Mucosa of gallbladder (tissue), 1 donor: Measurements from ENCODE around the gene KASH5. TPM values are rescaled to one million over a fixed set of nuclear protein-coding genes. Genes with fewer than 3 reads are reported as not detected.

ENCODE experiments used
- DNase-seq: peaks from one replicate; pipeline ENCODE4 v3.0.0-alpha.2; 2020; ENCODE audit warnings: low spot score
- total RNA-seq: library from RNA; stranded (reverse); gene quantifications from one replicate; pipeline ENCODE4 v1.2.1, GENCODE V29; 2021
- donor health status: DM: no; HTN: no; CAD: no.

KASH5 gene
- total RNA-seq, 1 donor from 2014 or later = not detected

DNA sequence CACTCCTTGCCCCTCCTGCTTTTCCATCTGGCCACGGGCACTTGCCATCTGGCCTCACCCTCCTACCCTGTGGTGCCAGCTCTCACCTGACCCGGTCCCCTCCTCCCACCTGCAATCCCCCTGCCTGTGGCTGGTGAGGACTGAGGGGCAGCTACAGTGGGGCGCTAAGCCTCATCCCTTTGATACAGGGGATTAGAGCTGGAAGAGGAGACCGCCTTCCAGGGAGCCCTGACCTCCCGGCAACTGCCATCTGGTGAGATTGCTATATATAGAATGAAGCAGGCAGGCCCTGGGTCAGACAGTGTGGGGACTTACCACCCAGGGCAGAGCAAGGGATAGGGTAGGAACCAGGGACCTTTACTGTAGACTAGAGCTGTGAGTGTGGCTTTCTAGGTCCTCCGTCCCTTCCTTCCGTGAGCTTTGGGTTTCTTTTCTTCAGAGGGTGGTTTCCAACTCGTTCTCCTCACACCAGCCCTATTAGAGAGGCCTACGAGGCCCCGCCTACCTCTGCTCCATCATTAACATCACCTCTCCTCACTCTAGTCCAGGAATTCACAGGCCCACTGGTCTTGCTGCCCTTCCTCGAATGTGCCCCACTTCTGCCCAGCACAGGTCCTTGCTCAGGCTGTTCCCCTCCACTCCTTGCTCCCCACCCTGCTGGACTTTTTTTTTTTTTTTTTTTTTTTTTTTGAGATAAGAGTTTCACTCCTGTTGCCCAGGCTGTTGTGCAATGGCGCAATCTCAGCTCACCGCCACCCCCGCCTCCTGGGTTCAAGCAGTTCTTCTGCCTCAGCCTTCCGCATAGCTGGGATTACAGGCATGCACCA is 7.7 kb downstream of the KASH5 start:
- DNase-seq = no peak

DNA sequence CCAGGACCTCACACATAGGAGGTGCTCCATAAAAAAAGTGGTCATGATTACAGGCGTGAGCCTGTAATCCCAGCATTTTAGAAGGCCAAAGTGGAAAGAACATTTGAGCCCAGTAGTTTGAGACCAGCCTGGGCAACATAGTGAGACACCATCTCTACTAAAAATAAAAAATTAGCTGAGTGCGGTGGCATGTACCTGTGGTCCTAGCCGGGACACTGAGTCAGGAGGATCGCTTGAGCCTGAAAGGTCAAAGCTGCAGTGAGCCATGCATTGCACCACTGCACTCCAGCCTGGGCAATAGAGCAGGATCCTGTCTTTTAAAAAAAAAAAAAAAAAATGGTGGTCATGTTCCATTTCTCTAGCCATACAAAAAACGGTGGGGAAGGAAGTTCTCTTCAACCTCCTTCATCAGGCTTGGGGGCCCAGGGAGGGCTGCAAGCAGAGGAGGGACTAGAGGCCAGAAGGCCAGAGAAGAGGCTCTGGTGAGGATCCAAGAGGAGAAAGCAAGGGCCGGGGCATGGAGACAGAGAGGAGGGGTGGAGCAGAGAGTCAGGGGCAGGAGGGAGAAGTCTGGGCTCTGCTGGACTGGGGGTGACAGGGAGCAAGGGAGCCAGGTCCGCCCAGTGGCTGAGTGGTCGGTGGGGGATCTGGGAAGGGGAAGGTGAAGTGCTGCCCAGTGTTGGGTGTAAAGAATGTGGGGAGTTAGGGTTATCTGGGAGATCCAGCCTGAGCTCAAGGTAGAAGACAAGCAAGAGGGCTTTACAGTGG is 8.9 kb downstream of the KASH5 start:
- DNase-seq = no peak

DNA sequence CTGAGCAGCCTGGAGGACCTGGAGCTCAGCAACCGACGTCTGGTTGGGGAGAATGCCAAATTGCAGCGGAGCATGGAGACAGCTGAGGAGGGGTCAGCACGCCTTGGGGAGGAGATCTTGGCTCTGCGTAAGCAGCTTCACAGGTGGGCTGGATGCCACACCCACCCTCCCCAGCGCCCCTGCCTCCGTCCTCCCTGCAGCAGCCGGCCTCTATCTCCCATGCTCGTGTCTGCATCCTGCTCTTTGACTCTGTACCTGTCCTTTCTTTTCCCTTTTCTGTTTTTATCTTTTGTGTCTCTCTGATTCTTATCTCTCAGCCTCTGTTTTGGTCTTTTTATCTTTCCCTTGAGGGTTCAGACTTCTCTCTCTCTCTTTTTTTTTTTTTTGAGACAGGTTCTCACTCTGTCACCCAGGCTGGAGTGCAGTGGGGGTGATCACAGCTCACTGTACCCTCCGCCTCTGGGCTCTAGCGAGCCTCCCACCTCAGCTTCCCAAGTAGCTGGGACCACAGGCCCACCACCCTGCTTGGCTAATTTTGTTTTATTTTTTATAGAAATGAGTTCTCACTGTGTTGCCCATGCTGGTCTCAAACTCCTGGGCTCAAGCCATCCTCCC is 10.1 kb downstream of the KASH5 start:
- DNase-seq = no peak

DNA sequence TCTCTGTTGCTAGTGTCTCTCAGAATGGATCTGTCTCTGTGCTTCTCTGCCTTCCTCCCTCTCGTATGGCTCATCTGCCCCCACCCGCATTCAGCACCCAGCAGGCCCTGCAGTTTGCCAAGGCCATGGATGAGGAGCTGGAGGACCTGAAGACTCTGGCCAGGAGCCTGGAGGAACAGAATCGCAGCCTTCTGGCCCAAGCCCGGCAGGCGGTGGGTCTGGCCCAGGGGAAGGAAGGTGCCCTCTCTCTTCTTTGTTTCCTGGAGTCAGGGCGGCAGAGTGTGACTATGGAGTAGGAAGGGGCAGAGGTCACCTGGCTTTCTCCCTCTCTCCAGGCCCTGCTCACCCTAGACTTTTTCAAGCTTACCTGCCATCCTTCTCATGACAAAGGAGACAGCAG is 10.9 kb downstream of the KASH5 start:
- no peak for DNase-seq

DNA sequence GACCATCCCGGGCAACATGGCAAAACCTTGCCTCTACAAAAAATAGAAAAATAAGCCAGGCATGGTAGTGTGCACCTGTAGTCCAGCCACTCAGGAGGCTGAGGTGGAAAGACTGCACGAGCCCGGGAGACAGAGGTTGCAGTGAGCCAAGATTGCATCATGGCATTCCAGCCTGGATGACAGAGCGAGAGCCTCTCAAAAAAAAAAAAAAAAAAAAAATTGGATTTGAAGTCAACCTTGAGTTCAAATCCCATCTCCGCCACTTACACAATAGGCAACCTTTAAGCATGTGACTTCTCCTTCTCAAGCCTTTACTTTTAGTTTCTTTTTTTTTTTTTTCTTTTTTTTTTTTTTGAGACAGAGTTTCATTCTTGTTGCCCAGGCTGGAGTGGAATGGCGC is 12.0 kb downstream of the KASH5 start:
- DNase-seq = no peak

DNA sequence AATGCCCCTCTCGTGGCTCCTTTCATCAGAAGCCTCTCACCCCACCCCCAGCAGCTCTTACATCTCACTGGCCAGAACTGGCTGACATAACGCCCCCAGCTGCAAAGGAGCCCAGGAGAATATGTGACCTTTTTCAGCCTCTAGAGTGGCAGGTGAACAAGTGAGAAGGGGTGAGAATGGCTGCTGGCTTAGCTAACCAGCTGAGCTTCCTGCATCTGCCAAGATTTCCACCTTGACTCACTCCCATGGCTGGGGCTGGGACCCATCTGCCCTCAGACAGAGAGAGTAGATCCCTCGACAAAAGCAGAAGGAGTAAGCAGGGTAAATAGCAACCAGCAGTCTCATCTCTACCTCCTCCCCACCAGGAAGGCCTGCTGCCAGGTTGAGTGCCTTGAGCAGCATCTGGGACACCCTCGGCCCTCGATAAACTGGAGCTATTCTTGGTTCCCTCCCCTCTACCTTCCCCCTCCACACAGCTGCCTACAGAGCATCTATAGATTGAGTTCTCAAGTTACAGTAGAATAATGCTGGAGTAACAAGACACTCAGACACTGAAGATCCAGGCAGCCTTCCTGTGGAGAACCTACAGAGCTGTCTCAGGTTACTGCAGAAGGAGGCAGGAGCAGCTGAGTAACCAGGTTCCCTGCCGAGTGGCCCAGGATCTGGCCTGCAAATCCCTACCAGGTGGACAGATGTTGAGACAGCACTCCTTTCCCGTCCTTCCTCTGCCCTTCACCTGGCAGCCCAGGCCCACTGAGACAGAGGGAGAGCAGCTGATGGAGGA is 15.5 kb downstream of the KASH5 start:
- DNase-seq = no peak

DNA sequence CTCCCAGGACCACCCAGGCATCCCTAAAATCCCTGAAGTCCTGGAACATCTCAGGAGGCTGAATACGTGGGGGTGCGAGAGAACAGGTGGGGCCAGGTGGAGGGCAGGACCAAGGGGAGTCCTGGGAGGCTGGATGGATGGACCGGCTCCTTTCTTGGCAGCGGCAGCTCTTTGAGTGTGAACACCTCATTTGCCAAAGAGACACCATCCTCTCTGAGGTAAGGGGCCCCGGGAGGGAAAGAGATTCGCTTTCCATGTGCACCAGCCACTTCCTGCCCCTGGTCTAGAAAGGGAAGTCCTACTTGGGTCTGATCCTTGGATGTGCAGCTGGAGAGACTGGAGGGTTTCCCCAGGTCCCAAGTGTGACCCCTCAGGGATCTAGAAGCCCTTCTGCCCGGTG is 19.0 kb downstream of the KASH5 start:
- DNase-seq = no peak

DNA sequence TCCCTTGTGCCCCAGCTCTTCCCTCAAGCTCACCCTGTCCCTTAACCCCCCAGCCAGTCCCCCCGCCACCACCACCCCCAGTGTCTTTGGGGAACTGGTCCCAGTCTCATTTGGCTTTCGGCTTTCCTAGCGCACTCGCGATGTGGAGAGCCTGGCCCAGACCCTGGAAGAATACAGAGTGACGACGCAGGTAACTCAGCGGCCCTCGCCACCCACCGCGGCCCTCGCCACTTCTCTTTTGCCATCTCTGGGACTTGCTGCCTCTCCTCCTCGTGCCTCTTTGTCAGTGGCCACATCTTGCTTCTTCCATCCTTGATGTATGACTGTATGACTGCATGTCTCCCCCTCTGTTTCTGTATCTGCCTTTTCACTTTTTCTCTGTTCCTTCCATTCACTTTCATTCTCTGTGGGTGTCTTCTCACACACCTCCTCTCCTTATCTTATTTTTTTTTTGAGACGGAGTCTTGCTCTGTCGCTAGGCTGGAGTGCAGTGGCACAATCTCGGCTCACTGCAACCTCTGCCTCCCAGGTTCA is 19.5 kb downstream of the KASH5 start:
- DNase-seq = no peak

DNA sequence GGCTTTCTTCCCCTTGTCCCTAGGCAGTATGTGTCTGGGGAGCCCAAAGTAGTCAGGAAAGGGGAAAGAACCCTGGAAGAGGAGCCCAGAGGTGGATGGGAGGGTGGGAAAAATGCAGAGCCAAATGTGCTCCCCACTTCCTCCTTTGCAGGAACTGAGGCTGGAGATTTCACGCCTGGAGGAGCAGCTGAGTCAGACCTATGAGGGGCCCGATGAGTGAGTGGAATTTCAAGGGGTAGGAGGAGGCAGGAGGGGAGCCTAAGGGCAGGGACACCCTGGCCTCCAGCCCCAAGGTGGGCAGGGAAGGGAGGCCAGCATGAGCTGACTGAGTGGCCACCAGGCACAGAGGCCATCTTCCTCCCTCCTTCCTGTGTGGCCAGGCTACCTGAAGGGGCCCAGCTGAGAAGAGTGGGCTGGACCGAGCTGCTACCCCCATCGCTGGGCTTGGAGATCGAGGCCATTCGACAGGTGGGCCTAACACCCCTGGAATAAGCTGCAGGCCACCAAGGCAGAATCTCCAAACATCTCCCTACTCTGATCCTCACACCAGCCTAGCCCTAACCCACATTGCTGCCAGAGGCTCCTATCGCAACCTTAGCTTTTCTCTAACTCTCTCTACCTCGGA is 20.9 kb downstream of the KASH5 start:
- no peak for DNase-seq

DNA sequence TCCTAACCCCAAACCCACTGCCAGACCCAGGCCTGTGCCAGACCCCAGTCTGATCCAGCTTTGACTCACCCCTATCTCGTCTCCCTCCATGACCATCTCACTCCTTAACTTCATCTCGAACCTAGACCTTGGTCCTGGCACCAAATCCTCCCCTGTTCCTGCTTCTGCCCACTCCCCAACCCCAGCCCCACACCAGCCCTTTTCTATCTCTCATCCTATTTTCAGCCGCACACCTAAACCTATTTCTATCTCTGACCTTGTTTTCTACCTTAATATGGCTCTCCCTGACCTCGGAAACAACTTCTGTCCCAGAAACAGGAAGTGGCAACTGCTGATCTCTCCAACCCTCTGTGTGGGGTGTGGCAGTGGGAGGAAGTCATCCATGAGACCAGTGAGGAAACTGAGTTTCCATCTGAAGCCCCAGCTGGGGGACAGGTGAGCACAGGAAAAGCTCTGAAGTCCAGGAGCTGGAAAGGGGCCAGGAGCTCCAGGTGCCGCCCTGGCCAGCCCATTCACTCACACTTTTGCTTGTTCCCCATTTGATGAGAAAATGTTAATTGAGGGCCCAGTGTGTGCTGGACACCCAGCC is 21.5 kb downstream of the KASH5 start:
- no peak for DNase-seq

DNA sequence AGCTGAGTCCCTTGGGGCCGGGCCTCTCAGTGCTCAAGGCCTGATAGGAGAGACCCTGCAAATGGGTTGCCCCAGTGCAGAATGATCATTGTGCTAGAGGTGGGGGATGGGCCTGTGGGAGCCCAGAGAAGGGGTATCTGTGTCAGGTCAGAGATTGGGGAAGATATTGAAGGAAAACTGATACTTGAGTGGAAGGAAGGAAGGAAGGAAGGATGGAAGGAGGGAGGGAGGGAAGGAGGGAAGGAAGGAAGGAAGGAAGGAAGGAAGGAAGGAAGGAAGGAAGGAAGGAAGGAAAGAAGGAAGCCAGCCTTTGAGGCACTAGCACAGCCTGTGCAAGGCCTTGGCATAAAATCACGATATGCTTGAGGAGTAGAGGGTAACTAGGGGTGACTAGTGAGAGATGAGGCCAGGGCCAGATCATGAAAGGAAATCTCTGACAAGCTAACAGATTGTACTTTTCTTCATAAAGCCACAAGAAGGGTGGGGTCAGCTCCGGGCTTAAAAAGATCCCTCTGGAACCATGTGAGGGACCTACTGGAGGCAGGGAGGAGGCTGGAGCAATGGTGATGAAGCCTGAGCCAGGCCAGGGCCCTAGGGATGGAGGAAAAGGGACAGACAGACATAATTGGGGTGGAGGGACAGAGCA is 23.8 kb downstream of the KASH5 start:
- no peak for DNase-seq

DNA sequence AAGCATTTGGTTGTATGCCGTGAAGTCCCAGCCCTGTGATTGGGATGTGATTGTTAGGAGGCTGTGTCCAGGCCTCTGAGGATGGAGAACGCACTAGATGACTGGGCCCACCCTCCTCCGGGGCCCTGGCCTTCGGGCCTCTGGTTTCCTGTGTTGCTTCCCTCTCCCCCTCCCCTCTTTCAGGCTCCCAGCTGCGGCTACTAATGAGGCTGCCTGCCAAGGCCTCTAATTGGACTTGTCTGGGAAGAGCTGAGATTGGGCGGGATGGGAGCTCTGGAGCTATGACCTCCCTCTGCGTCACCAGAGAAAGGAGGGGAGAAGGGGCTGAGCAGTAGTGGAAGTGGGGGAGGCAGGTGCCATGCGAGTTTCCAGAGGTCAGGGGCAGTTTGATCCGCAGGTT is 25.3 kb downstream of the KASH5 start:
- DNase-seq = no peak

DNA sequence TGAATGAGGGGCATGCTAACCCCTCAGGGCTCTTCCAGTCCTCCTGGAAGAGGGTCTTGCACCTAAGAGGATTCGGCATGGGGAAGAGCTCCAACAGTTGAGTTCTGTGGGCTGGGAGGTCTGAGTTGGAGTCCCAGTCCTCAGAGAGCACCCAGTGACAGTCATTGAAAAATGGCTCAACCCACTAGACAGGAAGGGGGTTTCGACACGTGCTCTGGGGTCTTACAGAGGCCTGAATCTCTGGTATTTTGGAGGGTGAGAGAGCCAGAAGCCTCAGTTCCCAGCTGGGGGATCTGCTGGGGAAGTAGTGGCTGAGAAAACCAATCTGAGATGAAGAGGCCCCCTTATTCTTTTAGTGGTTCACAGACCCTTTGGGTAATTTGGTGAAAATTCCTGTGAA is 26.2 kb downstream of the KASH5 start:
- DNase-seq = no peak

DNA sequence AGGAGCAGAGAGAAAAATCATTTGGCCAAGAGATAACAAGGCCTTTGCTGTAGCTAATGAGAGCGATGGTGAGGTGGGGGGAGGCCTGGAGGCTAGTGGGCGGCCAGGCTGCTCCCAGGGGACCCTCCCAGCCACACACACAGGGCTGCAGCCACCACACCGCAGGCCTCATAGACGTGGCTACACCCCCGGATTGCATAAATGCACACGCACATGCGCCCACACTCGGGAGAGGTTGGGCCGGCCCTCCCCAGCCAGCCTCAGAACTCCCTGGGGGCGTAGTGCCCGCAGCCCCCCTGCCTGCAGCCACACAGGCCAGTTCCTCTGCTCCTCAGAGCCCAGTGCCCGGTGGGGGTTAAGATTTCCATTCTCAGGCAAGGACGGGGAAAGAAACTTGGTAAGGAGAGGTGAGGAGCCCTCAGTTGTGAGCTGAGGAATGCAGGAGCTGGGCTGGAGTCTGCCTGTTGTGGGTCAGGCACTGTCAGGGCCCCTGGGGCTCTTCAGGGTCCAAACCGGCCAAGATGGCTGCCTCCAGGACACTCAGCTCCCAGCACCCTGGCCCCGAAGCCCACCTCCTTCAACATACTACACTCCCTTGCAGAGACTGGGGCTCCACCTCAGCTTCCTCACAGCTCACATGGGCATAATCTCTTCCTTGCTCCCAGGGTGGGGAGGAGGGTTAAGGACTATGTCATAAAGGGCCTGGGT is 27.2 kb downstream of the KASH5 start:
- no peak for DNase-seq

DNA sequence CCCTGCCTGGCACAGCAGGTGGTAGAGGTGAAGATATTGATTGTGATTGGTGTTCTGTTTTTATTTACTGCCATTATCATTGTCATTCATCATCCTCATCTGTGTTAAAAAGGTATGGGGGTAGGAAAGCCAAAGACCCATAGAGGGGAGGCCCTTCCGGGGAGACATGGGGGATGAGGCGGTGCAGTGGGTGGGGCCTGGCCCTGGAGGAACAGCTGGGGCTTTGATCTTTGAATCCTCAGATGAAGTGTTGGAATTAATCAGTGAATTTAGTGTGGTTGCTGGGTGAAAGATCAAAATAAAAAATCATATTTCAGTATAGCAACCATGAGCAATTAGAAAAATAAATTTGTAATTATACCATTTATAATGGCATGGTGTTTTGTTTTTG is 27.8 kb downstream of the KASH5 start:
- DNase-seq = no peak

DNA sequence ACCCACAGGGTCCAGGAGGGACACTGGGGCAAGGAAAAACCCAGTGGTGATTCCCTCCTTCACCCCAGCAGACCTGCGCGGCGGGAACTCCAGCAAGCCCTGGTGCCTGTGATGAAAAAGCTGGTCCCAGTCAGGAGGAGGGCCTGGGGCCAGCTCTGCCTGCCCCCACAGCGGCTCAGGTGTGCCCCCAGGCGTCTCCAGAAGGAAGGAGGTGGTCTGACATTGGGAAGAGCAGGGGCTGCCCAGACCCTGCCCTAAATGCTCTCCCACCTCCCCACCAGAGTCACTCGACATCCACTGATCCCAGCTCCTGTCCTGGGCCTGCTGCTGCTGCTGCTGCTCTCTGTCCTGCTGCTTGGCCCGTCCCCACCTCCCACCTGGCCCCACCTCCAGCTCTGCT is 29.0 kb downstream of the KASH5 start:
- no peak for DNase-seq

DNA sequence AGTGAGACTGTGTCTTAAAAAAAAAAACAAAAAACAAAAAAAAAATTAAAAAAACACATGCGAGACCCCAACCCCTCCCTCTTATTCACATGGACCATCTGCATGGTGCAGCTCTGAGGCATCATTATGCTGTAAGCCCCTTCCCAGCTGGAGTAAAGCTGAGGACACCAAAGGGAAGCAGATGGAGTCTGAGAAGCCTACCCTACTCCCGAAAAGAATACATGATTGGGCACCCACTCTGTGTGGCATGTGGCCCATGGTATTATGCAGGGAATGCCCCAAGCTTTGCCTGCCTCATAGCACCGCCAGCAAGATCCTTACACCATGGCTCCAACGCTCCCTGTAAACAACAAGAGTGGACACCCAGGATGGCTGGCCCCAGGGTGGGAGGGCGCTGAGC is 30.5 kb downstream of the KASH5 start:
- DNase-seq = no peak

DNA sequence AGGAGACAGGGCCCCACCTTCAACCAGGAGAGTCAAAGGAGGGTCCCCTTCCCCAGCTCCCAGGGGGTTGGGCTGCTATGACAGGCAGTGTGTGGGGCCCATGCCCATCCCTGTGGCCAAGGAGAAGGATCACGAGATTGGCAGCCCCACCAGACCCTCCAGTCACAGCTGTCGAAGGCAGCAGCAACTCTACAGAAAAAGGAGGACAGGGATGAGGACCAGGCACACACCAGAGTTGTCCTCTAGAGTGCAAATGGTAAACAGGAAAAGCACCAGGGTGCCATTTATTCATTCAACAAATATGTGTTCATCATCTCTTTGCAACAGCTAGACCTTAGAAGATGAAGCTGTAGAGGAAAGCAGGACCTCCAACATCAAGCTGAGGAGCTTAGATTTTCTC is 31.1 kb downstream of the KASH5 start:
- DNase-seq = no peak

DNA sequence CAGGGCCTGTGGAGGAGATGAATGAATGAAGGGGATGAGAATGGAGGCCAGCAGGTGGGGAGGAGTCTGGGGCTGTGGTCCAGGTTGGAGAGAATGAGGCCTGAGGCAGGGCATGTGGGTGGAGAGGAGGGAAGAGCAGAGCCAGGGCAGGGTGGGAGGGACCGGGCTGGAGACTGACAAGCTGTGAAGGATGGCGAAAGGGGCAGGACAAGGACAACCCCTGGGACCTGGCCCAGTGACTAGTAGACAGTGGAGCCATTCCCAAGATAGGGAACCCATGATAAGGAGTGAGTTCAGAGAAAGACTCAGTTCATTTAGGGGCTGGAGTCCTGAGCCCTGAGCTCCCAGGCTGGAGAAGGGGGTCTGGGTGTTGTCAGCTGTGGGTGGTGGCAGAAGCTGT is 32.2 kb downstream of the KASH5 start:
- DNase-seq = no peak
